ENCODE data around the gene DMXL1.

Gene DMXL1

DNA sequence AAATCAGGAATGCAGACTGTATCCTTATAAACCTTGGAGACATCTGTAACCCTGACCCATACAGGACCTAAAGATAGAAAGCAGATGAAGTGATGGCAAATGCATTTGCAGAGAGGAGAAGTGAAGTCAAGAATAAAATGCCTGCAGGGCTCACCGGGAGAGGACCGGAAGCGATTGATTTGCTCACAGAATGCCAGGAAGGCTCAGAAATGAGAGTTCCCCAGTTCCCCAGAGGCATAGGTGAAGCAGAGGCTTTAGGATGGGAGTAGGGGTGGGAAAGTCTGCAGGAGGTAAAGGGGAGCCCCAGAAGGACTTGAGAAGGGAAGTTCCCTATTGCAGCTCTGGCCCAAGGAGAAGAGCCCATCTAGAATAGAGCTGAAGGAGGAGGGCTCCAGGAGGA, 221.0 kb downstream of the DMXL1 start (continued):
- TF ChIP-seq ZNF292 (tag by site-specific recombination; IDR thresholded peaks at IDR 0.05; ENCODE audit: borderline replicate concordance, low read depth): no peak
- TF ChIP-seq ZNF571 (tag by site-specific recombination; IDR thresholded peaks at IDR 0.05): no peak
- TF ChIP-seq ZSCAN30 (tag by site-specific recombination; IDR thresholded peaks at IDR 0.05): no peak
- TF ChIP-seq KLF10 (tag by site-specific recombination; IDR thresholded peaks at IDR 0.05): no peak
- no peak for TF ChIP-seq ZNF585B (tag by site-specific recombination; IDR thresholded peaks at IDR 0.05)

DNA sequence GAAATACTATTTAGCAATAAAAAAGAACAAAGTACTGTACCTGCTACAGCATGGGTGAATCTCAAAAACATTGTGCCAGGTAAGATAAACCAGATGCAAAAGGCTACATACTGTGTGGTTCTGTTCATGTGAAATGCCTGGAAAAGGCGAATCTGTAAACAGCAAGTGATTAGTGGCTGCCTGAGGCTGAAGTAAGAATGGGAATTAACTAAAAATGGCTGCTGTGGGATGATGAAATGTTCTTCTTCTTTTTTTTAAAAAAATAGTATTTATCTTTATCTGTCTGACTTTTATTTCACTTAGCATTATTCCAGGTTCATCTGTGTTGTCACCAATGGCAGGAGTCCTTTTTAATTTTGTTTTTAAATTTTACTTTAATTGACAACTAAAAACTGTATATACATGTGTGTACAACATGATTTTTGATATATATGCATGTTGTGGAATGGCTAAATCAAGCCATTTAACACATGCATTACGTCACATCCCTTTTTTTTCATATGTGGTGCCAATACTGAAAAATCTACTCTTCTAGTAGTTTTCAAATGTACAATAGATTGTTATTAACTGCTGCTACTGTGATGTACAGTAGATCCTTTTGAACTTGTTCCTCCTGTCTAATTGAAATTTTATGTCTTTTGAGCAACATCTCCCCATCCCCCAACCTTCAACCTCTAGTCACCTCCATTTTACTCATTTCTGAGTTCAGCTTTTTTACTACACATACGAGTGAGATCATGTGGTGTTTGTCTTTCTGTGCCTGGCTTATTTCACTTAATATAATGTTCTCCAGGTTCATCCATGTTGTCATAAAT, 222.0 kb downstream of the DMXL1 start:
- POLR2A ChIA-PET: interaction anchor here (0.6 to 1.0 kb wide), 2 partner anchors 25 to 31 kb away, joined by 3 to 4 read pairs; no protein-coding TSS in a partner anchor
- Histone ChIP-seq H3K36me3 (ENCODE audit: control insufficient read depth in 2 of 2, insufficient read depth in 1 of 2, low read length in 2 of 2) (no peaks in the 10 kb centered on the region), H3K4me1 (ENCODE audit: control insufficient read depth, insufficient read depth, low read length) (peaks cover 13% of the 10 kb centered on the region), H3K27ac (ENCODE audit: extremely low read depth, low read depth, low read length) (no peak overlapping the region), H3K9me3 (ENCODE audit: control insufficient read depth, insufficient read depth, low read depth, low read length) (no peaks in the 10 kb centered on the region), H3K4me3 (ENCODE audit: low read depth, low read length) (no peak overlapping the region)
- CTCF ChIA-PET: interaction anchor here (0.6 kb wide), 1 partner anchor 20 kb away, joined by 3 read pairs; no protein-coding TSS in a partner anchor
- TF ChIP-seq RBAK (tag by site-specific recombination; IDR thresholded peaks at IDR 0.05) (no peak), ZNF561 (tag by site-specific recombination; IDR thresholded peaks at IDR 0.05; ENCODE audit: borderline replicate concordance) (no peak), ZNF830 (tag by site-specific recombination; IDR thresholded peaks at IDR 0.05; ENCODE audit: low read depth) (no peak), ZNF114 (tag by site-specific recombination; IDR thresholded peaks at IDR 0.05) (no peak), HOXC10 (CRISPR knock-in tag; IDR thresholded peaks at IDR 0.05) (no peak), ZNF626 (tag by site-specific recombination; IDR thresholded peaks at IDR 0.05) (no peak), ZNF433 (tag by site-specific recombination; IDR thresholded peaks at IDR 0.05; ENCODE audit: low read depth) (no peak), ZNF623 (tag by site-specific recombination; IDR thresholded peaks at IDR 0.05) (no peak), YY2 (tag by site-specific recombination; IDR thresholded peaks at IDR 0.05) (no peak), ZEB2 (tag by site-specific recombination; IDR thresholded peaks at IDR 0.05) (no peak)
- TF ChIP-seq, protein P1, sequence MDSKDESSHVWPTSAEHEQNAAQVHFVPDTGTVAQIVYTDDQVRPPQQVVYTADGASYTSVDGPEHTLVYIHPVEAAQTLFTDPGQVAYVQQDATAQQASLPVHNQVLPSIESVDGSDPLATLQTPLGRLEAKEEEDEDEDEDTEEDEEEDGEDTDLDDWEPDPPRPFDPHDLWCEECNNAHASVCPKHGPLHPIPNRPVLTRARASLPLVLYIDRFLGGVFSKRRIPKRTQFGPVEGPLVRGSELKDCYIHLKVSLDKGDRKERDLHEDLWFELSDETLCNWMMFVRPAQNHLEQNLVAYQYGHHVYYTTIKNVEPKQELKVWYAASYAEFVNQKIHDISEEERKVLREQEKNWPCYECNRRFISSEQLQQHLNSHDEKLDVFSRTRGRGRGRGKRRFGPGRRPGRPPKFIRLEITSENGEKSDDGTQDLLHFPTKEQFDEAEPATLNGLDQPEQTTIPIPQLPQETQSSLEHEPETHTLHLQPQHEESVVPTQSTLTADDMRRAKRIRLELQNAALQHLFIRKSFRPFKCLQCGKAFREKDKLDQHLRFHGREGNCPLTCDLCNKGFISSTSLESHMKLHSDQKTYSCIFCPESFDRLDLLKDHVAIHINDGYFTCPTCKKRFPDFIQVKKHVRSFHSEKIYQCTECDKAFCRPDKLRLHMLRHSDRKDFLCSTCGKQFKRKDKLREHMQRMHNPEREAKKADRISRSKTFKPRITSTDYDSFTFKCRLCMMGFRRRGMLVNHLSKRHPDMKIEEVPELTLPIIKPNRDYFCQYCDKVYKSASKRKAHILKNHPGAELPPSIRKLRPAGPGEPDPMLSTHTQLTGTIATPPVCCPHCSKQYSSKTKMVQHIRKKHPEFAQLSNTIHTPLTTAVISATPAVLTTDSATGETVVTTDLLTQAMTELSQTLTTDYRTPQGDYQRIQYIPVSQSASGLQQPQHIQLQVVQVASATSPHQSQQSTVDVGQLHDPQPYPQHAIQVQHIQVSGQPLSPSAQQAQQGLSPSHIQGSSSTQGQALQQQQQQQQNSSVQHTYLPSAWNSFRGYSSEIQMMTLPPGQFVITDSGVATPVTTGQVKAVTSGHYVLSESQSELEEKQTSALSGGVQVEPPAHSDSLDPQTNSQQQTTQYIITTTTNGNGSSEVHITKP (tag by site-specific recombination; IDR thresholded peaks at IDR 0.05): no peak
- TF ChIP-seq, protein P2, sequence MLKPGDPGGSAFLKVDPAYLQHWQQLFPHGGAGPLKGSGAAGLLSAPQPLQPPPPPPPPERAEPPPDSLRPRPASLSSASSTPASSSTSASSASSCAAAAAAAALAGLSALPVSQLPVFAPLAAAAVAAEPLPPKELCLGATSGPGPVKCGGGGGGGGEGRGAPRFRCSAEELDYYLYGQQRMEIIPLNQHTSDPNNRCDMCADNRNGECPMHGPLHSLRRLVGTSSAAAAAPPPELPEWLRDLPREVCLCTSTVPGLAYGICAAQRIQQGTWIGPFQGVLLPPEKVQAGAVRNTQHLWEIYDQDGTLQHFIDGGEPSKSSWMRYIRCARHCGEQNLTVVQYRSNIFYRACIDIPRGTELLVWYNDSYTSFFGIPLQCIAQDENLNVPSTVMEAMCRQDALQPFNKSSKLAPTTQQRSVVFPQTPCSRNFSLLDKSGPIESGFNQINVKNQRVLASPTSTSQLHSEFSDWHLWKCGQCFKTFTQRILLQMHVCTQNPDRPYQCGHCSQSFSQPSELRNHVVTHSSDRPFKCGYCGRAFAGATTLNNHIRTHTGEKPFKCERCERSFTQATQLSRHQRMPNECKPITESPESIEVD (tag by site-specific recombination; IDR thresholded peaks at IDR 0.05): no peak
- TF ChIP-seq, protein P3, sequence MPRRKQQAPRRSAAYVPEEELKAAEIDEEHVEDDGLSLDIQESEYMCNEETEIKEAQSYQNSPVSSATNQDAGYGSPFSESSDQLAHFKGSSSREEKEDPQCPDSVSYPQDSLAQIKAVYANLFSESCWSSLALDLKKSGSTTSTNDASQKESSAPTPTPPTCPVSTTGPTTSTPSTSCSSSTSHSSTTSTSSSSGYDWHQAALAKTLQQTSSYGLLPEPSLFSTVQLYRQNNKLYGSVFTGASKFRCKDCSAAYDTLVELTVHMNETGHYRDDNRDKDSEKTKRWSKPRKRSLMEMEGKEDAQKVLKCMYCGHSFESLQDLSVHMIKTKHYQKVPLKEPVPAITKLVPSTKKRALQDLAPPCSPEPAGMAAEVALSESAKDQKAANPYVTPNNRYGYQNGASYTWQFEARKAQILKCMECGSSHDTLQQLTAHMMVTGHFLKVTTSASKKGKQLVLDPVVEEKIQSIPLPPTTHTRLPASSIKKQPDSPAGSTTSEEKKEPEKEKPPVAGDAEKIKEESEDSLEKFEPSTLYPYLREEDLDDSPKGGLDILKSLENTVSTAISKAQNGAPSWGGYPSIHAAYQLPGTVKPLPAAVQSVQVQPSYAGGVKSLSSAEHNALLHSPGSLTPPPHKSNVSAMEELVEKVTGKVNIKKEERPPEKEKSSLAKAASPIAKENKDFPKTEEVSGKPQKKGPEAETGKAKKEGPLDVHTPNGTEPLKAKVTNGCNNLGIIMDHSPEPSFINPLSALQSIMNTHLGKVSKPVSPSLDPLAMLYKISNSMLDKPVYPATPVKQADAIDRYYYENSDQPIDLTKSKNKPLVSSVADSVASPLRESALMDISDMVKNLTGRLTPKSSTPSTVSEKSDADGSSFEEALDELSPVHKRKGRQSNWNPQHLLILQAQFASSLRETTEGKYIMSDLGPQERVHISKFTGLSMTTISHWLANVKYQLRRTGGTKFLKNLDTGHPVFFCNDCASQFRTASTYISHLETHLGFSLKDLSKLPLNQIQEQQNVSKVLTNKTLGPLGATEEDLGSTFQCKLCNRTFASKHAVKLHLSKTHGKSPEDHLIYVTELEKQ (tag by site-specific recombination; IDR thresholded peaks at IDR 0.05; ENCODE audit: borderline replicate concordance): no peak
- TF ChIP-seq, protein P4, sequence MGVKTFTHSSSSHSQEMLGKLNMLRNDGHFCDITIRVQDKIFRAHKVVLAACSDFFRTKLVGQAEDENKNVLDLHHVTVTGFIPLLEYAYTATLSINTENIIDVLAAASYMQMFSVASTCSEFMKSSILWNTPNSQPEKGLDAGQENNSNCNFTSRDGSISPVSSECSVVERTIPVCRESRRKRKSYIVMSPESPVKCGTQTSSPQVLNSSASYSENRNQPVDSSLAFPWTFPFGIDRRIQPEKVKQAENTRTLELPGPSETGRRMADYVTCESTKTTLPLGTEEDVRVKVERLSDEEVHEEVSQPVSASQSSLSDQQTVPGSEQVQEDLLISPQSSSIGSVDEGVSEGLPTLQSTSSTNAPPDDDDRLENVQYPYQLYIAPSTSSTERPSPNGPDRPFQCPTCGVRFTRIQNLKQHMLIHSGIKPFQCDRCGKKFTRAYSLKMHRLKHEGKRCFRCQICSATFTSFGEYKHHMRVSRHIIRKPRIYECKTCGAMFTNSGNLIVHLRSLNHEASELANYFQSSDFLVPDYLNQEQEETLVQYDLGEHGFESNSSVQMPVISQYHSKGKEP (tag by site-specific recombination; IDR thresholded peaks at IDR 0.05): no peak

Data from HEK293 (cell line).